Occipital lobe (tissue), 2 donors: ENCODE results near the gene SGMS1. TPM values are rescaled to one million over a fixed set of nuclear protein-coding genes. Genes with fewer than 3 reads are reported as not detected.

Experiments used
- DNase-seq: peaks from one replicate; lab custom pipeline; 2025; lab: John Stamatoyannopoulos, UW
- total RNA-seq: library from RNA; depleted of rRNA; stranded (reverse); fragments of >200 nt; gene quantifications from one replicate; pipeline ENCODE4 v1.2.3, GENCODE V29; 2014

Gene SGMS1
- total RNA-seq, 1 donor from 2014 or later = 46.5 TPM

DNA sequence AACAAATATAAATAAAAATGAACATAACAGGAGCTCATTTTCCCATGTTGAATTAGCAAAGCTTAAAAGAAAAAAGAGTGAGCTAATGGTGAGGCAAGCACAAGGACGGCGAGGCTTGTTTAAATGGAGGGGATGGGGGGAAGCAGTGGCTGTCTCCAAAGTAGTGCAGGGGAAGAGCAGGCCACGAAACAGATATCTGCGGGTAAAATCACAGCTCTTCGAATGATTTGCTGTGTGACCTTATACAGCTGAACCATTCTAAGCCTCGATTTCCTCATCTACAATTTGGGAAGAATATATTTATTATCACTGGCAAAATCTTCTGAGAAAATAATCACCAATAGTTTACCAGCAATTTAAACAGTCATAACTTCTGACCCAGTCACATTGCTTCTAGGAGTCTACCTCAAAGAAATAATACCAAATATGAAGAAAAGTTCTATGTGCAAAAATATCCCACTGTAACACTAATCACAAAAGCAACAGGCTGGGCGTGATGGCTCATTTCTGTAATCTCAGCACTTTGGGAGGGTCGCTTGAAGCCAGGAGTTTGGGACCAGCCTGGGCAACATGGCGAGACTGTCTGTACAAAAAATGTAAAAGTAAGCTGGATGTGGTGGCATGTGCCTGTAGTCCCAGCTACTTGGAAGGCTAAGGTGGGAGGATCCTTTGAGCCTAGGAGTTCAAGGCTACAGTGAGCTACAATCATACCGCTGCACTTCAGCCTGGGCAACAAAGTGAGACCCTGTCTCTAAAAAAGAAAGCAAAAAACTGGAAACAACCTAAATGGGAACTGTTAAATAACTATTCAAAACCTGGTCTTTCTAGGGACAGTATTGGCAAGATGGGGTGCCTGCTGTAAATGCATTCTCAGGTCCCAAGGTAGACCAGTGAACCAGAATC is 309.3 kb downstream of the SGMS1 start:
- no peak for DNase-seq

DNA sequence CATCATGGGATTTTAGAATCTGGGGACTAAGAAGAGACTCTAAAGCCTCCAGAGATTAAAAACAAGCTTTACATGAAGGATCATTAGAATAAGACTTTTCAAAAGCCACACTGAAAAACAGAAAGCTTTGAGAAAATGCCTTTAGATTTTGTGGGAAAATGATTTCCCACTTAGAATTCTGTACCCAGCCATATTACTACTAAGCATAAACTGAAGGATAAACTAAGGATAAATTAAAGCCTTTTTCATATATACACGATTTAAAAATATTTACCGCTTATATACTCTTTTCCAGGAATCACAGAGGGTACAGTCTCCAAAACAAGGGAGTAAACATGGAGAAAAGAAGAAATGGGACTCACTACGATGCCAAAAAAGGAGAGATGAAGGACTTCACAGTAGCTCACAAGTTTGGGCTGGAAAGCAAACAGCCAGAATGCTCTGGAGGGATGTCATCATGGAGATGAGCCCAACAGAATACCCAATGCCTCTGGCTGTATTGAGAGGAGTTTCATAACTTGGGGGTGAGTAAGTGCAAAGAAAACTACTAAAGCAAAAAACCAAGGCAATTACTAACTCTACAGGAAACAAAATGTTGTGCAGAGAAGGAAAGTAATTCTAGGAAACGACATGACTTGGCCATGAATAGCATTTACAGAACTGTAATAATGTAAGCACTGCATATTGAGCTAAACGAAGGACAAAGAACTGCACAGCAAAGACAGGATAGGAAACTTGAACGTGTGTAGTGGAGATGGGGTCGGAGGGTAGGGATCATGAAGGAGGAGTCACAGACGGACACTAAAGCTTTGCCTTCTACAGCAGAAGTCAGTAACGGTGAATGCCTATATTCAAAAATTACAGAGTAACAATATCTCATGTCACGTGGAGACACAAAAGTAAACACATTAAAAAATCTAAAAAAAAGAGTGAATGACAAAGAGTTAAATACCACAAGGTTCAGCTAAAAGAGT is 311.0 kb downstream of the SGMS1 start:
- no peak for DNase-seq

DNA sequence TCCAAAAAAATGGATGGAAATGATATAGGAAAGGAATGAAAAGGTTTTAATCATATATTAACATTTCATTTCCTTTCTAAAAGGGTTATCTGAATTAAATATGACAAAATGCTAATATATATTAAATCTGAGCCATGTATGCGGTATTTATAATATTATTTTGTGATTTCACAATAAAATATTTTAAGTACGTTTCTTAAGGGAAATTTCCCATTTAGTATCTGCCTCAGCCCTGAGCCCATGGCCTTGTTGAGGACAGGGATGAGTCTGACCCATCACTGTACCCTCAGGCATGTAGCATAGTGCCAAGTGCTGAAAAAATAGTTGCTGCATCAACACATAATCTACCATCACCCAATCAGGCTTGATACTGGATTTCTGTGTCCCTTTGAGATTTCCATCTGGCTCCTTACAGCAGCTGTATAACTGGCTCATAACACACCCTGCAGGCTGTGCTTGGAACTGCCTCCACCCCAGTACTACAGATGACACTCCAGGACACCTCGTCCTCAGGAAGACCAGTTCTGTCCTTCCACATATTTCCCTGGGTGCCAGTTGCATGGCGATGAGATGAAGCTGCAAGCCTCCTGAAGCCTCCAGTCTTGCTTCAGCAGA is 313.1 kb downstream of the SGMS1 start:
- DNase-seq = no peak

DNA sequence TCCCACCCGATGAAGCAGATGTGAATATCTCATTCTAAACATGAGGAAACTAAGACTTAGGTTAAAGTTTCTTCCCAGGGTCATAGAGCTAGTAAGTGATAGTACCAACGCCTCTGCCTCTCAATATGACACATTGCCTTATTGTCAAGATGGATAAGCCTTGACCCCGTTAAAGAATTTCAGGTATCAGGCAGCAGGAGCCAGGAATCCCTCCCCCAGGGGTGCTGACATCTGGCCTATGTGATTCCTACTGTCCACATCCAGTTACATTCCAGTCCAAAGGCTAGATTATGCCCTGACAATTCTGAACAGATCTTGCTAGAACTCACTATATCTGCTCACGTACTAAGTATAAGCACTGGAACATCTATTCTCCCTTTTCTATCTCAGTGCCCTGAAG is 314.4 kb downstream of the SGMS1 start:
- DNase-seq = no peak

DNA sequence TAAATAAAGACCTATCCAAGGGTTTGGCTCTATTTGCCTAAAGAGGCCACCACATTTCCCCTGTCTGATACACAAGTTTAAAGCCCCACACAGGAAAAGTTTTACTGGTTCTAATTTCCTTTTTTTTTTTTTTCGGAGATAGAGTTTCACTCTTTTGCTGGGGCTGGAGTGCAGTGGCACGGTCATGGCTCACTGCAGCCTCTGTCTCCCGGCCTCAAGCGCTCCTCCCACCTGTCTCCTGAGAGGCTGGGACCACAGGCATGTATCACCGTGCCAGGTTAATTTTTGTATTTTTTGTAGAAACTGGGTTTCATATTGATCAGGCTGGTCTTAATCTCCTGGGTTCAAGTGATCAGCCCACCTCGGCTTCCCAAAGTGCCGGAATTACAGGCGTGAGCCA is 319.1 kb downstream of the SGMS1 start:
- no peak for DNase-seq

DNA sequence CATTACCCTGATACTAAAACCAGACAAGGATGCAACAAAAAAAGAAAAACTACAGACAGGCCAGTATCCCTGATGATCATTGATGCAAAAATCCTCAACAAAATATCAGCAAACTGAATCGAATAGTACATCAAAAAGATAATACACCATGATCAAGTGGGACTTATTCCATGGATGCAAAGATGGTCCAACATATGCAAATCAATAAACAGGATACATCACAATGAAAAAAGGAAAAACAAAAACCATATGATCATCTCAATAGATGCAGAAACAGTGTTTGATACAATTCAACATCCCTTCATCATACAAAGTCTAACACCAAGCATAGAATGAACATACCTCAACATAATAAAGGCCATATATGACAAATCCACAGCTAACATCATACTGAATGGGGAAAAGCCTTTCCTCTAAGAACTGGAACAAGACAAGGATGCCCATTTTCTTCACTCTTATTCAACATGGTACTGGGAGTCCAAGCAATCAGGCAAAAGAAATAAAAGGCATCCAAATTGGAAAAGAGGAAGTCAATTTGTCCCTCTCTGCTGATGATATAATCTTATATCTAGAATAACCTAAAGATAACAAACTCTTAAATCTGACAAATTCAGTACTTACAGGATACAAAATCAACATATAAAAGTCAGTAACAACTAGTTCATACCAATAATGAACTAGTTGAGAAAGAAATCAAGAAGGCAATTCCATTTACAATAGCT is 323.6 kb downstream of the SGMS1 start:
- DNase-seq = no peak

DNA sequence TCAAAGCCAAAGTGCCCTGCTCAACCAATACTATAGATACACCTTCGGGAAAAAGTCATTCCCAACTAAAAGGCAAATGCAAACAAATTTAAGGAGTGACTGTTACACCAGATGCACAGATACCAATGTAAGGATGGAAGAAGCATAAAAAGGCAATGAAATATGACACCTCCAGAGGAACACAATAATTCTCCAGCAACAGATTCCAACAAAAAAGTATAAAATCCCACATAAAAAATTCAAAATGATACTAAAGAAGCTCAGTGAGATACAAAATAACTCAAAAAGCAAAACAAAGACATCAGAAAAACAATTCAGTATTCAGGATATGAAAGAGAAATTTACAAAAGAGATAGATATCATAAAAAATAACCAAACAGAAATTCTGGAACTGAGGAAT is 328.4 kb downstream of the SGMS1 start:
- no peak for DNase-seq

DNA sequence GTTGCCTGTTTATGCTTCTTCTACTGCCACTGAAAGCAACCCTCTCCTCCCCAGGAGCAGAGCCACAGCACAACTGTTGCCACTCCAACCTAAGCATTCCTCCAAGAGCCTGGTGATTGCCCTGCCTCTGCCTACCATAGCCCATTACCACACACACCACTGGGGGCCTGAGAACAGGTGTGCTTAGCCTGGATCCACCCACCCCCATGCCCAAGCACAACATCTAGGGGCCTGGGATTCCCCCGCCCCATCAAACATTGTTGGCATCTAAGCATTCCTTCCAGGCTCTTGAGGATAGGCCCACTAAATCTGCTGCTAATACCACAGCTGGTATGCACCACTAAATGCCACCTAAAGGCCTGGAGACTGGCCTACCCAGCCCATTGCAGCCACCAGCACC is 329.2 kb downstream of the SGMS1 start:
- no peak for DNase-seq

DNA sequence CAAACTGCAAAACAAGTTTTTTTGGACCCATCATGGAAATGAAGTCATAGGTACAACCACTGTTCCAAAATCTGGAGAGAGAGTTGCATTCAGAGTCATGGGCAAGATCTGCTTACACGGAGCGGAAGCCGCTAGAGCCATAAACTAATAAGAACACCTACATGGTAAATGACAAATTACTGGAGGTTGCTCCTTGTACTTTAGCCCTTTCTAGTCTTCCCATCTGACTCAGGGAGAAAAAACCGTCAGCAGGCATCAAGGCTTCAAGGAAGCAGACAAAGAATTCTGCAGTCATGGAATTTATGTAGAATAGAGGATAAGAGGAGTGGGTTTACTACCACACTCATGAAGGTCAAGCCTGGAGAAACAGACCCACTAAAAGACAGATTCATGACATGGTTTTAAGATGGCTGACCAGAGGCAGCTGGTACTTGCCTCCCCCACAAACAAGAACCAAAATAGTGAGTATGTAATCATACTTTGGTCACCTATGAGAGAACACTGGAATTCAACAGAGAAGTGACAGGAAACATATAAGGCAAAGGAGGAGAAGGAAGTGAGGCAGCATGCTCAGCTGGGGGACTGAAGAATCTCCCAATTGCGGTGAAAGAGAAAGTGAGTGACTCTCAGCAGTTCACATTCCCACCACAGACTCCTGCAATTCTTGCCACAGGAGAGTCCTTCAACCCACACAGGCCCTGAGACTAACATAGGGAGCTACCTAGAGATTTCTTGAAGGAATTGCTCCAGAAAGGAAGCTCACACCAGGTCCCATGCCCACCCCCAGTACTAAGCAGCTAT is 330.0 kb downstream of the SGMS1 start:
- DNase-seq = no peak

DNA sequence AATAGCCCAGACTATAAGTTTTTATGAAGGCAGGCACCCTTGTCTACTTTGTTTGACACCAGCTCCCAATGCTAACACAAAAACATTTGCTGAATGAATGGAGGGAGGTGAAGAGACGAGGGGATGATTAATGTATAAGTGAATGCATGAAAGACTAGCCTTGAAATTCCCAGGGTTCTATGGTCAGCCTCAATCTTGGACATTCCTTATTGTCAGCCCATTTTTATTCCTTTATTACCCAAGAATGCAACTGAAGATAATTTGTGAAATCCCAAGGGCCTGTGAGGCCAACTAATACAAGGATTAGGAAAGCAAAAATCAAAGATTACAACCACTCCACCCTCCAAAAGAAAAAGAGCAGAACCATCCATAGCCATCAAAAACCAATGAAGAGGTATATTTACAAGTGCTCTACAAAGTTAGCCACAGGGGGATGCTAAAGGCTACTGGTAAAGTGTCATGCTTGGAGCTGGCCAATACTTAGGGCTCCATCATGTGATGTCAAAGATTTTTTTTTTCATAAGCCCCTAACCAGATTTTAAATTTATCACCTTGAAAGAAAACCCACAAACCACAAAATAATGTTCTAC is 332.4 kb downstream of the SGMS1 start:
- no peak for DNase-seq

DNA sequence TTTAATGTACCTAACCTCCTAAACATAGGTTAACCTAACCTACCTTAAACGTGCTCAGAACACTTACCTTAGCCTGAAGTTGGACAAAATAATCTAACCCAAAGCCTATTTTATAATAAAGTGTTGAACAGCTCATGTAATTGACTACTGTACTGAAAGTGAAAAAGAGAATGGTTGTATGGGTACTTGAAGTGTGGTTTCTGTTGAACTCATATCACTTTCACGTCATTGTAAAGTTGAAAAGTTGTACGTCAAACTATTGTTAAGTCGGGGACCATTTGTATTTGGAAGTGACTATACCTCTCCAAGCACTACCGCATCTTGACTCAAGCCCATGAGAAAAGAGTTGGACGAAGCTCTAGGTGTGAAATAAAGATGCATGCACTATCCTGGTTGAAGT is 334.6 kb downstream of the SGMS1 start:
- DNase-seq = no peak

DNA sequence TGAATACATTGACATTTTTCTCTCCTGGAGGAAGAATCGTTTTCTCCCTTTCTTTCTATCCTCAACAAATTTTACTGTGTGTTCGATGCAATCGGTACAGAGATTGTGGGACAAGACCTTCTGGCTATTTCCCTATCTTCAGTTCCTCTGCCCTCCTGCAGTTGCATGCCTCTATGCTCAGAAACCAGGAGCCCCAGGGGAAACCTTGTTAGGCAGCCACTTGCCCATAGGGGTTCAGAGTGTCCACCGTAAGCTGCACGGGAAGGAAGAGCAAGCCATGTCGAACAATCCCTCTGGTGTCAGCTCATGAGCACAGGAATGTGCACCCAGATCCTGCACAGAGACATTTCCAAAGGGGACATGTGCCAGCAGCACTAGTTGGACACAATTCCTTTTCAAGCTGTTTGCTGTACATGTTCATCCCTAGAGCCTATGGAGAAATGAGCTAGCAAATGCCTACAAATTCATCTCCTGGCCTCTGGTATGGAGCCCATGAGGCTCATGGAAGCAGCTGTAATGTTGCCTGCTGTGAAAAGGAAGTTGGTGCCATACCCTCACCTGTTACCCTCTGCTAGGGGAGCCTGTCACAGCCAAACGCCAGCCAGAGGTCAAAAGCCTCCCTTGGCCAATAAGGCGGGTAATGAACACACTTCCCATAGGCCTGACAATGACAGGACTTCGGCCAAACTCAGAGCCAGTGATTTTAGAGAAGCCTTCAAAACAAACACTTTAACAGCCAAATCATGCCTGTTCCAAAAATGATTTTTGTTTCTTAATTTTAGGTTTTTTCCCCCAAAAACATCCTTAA is 336.6 kb downstream of the SGMS1 start:
- no peak for DNase-seq

DNA sequence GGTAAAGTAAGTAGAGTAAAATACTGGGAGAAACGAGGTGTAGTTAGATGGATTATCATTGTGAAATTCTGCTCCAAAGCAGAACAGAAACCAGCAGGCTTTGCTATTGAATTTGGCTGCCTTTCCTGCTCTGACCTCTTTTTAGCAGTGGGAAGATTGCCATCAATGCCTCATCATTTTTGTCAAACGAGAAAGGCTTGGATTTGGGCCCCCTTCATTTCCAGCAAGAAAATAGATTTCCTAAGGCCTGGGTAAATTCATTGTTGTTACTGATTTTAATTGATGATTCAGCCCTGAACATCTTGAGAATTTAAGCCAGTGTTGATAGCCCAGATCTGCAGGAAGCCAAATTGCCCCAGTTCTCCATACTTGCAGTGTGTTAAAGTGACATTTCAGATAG is 337.2 kb downstream of the SGMS1 start:
- DNase-seq = no peak

DNA sequence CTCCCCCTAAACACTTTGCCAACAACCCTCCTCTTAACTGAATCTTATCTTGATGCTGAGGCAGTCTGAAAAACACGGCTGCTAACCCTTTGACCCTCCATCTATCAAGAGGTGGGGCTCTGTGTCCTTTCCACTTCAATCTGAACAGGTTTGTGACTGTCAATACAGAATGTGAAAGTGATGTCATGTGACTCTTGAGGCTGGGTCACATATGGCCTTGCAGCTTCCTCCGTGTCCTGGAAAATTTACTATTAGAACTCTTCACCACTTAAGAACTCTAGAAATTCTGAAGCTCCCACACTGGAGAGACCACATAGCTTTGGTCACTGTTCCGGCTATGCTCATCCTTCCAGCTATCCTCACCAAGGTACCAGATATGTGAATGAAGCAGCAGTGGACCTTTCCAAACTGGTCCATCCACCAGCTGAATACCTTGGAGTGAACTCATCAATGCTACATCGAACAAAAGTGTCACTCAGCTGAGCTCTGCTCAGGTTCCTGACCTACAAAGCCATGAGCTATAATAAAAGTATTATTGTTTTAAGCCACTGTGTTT is 341.7 kb downstream of the SGMS1 start:
- DNase-seq = no peak

DNA sequence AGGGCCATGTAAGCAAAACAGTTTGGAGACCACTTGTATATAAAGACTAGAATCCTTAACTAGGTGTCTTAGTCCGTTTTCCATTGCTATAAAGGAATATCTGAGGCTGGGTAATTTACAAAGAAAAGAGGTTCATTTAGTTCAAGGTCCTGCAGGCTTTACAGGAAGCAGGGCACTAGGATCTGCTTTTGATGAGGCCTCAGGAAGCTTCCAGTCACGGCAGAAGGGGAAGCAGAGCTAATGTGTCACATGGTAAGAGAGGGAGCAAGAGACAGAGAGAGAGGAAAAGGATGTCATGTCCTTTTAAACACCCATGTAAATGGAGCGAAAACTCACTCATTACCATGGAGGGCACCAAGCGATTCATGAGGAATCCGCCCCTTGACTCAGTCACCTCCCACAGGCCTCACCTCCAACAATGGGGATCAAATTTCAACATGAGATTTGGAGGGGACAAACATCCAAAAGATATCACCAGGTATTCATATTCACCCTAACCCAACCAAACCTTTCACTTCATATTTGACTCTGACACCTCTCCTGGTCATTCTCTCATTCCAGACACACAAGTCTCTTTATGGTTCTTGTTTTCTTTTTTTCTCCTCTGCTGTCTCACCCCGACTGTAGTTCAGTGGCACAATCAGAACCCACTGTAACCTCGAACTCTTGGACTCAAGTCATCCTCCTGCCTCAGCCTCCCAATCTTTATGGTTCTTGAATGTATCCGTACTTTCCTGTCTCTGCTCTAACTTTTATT is 342.4 kb downstream of the SGMS1 start:
- DNase-seq = no peak

DNA sequence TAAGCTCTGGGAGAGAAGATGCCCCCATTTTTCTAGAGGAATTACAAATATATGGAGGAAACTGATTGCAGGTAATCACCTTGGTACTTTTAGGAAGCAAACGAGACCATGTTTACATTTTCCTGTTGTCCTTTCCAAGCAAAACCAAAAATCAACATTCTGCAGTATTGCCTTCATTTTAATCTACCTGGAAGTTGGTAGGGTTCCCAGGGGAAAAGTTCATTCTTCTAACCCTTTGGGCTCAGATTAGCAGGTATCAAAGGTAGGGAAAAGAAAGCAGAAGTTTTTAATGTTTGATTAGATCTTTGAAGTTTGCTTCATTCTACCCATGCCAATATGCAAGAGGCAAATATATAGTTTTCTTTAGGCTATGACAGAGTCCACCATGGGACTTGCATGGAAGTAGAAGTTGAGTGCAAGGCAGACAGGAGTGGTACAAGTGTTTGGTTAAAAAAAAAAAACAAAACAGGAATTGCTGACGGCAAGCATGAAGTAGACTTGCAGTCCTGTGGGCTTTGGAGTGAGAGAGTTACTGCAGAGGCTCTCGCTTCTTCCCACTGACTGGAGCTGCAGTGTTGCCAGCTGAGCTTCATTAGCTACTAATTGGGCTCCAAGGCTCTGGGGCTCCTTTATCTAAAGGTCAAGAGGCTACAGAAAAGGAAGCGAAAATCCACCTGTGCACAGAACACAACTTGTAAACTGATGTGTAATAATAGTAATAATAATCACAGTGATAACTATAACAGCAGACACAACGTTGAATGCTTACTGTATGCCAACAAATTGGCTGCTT is 343.5 kb downstream of the SGMS1 start:
- no peak for DNase-seq

DNA sequence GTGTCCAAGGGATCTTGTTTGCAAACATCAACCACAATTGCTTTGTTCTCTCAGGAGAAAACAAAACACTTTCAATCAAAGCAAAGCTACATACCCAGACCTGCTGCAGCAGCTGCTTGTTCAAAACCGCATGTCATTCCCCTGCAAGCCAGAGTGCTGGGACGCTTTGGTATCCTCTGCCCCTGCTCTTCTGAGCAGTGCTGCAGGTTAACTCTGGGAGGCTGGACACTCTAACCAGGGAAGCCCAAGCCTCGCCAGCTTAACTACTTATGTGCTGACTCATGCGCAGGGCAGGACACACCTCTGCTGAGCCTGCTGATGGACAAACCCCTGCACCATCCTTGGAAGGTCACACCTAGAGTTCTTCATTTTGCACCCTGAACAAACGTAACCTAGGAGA is 344.3 kb downstream of the SGMS1 start:
- no peak for DNase-seq
